Hepatic stellate cell (primary cell): ENCODE results near the gene SYPL1.

Experiments used
- DNase-seq: peaks from one replicate; pipeline ENCODE4 v3.0.0; 2011; ENCODE audit warnings: low spot score

The SYPL1 gene

GRCh38 chr7:106092204-106092603 lies 19.9 kb downstream of the SYPL1 start:
- DNase-seq, result no peak

DNA sequence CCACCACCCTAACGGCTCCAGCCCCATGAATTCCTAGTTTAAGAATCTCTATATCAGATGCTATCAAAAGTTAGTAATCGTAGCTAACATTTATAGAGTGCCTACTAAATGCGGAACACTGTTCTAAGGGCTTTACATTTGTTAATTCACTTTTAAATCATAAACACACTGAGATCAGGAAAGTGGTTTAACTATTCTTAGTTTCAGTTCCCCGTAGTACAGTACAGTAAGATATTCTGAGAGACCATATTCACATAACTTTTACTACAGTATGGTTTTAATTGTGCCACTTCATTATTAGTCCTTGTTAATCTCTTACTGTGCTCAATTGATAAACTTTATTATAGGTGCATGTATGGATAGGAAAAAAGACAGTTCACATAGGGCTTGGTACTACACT lies 22.5 kb downstream of the SYPL1 start:
- DNase-seq, result no peak

DNA sequence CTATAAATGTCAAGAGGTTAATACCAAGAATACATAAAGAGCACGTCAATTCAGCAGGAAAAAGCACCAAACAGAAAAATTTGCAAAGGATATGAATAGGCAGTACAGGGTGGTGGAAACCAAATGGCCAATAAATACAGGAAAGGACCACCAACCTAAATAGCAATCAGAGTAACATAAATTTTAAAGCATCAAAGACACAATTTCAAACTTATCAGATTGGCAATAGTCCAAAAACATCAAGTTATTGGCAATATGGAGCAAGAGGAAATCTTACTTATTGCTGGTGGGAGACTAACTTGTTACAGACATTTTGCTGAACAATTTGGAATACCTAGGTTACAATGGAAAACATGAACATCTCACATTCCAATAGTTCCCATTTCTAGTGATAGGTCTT lies 24.1 kb downstream of the SYPL1 start:
- DNase-seq, result no peak

GRCh38 chr7:106086062-106086461 lies 26.1 kb downstream of the SYPL1 start:
- no peak for DNase-seq

GRCh38 chr7:106085015-106085414 lies 27.1 kb downstream of the SYPL1 start:
- no peak for DNase-seq

GRCh38 chr7:106083717-106084116 lies 28.4 kb downstream of the SYPL1 start:
- DNase-seq, result no peak

DNA sequence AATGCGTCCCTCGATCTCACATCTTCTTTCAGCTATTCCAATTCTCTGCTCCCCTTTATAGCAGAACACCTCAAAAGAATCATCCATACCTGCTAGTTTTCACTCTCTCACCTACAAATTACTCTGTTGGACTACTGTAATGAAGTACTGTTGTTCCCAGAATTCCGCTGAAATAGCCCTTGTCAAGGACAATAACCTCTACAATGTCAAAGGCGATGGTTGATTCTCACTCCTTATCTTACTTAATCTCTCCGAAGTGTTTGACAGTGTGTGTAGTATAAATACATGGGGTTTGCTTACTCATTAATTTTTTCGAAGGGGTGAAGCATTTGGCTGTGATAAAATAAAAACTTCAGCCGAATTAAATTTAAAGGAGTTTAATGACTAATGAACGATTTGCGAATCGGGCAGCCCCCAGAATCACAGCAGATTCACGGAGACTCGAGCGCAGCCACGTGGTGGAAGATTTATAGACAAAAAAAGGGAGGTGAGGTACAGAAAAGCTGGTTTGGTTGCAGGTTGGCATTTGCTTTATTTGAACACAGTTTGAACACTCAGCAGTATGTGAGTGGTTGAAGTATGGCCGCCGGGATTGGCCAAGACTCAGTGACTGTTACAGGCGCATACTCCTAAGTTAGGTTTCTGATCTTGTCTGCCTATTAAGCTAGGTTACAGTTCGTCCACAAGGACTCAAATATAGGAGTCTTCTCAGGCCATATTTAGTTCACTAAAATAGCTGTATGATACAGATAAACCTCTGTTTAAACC lies 29.8 kb downstream of the SYPL1 start:
- no peak for DNase-seq

- DNase-seq, result no peak
Measured at GRCh38 chr7:106080300-106080987, 31.7 kb downstream of the SYPL1 start.

- no peak for DNase-seq
Measured at GRCh38 chr7:106076537-106076936, 35.6 kb downstream of the SYPL1 start.

GRCh38 chr7:106075937-106076336 lies 36.2 kb downstream of the SYPL1 start:
- DNase-seq, result no peak

- DNase-seq, result no peak
Measured at GRCh38 chr7:106074257-106074656, 37.9 kb downstream of the SYPL1 start.

DNA sequence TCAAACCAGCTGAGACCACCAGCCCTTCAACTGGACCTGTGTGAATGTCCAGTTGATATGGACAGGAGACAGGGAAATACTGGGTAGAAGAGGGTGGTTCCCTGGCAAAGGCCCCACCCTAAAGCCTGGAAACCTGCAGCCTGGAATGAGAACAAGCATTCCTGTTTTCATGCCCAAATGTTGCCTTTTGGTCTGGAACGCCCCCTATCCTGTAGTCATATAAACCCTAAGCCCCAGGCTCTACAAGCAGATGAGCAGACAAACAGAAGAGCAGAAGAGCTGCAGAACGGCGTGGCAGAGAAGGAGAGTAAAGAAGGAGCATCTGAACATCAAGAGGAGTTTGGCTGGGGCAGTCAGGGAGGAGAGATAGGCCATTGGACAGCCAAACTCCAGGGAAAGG lies 38.4 kb downstream of the SYPL1 start:
- no peak for DNase-seq

DNA sequence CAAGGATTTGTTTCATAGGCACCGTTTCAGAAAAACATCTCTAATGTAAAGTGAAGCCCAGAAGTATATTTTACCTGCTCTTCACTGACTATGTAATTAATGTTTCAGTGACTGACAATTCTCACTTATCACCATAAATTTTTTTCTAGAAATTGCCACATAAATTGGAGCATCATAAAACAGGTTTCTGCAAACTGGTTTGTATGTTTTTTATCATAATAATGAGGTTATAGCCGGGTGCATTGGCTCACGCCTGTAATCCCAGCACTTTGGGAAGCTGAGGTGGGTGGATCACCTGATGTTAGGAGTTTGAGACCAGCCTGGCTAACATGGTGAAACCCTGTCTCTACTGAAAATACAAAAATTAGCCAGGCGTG lies 39.4 kb downstream of the SYPL1 start:
- DNase-seq, result no peak

- DNase-seq, result no peak
Measured at GRCh38 chr7:106071999-106072714, 40.0 kb downstream of the SYPL1 start.

DNA sequence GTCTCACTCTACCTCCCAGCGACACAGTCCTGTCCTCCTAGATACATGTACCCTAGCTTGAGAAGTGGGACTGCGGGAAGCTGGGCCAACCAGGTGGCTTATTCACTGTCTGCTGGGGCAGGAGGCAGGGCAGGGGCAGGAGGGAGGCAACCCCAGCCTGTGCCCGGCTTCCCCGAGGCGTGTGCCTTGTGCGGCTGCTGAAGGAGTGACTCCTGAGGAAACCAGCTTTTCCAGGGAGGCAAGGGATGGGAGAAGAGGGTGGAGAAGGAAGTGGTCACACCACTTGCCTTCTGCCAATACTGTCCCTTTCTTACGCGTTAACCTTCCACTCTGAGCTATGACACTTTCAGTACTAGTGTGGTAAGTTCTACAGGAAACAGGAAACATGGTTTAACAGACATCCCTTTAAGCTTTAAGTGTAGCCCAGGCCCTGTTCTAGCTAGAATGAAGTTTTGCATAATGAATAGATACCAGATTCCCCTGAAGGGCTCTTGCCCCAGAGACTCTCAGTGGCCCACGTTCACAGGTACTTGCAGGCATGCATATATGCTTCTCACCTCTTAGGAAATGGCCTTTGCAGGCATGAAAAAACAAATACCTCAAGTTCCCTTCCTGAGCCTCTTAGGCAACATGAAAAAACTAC lies 40.6 kb downstream of the SYPL1 start:
- DNase-seq, result no peak

DNA sequence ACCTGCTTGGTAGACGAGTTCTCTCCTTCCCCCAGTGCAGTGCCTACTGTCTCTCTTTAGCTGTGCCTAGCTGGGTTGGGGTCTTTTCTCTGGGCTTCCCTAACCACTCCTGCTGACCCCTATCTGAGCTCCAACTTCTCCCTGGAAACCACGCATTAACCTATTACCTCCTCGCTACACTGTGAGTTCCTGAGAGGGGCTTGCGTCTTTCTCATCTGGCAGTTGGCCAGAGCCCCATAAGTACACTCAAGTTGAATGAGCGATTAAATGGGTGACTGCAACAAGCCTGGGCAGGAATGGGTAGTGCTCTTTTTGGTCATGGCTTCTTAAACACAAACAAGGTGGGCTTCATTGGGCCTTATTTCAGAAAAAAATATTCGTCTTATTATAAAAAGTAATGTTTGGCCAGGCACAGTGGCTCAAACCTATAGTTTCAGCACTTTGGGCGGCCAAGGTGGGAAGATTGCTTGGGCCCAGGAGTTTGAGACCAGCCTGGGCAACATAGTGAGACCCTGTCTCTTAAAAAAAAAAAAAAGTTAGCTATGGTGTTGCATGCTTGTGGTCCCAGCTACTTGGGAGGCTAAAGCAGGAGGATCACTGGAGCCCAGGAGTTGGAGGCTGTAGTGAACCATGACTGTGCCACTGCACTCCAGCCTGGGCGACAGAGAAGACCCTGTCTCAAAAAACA lies 41.4 kb downstream of the SYPL1 start:
- DNase-seq, result no peak

- DNase-seq, result no peak
Measured at GRCh38 chr7:106070201-106070551, 41.9 kb downstream of the SYPL1 start.

DNA sequence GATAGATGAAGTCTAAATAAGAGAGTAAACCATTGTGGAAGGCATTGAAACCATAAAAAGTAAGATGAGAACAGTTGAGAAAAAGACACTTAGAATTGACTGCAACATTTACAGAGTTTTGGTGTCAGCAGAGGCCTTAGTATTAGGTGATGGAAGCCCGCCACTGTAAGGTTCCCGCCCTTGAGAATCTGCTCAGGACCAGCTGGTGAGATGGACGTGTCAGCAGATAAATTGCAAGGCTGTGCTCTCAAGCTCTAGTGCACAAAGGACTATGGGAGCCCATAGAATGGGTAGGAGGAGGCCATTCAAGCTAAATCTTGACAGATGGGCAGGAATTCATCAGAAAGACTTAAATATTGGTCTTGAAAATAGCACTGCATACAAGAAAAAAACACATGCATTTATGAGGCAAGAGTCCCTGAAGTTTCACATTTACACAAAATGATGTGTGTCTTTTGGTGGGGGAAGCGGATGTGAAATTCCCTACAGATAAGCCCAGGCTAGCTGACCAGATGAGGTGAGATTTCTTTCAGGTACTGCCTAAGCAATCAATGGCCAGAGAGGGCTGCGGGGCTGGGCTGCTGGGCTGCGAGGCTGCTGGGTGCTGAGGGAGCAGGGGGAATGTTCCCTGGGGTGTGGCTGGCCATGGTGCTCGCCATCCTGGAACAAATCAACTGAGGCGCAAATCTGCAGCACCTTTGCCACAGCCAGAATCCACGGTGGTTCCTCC lies 42.5 kb downstream of the SYPL1 start:
- no peak for DNase-seq

DNA sequence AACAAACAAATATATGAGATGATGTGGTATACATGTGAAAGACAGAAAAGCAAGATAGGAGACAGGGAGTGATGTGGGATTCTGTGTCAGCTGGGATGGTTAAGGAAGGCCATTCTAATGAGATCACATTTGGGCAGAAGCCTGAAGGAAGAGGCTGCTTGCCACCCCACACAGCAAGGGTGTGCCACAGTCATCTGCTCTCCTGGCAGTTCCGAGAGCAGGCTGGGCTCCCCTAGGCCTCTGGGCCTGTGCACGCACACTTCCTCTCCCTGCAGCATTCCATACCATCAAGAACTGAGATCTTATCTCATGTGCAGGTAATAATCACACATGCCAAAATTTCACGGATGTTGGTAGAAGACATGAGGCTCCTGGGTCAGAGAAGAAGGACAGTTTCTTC lies 43.1 kb downstream of the SYPL1 start:
- DNase-seq, result no peak

DNA sequence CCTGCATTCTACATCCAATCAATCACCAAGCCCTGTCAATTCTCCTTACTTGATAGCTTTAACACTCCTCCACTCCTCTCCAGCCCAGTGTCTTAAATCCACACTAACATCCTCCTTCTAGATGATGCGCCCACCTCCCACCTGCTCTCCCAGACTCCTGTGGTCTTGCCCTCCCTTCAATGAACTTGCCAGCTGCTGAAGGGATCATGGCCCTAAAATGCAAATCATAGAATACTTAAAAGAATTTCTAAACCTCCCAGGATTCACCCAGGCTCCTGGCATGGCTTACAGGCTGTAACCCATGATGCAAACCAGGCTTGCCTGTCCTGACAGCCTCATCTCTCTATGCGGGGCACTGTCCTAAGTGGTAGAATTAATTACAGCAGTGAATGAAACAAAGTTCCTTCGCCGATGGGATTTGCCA lies 43.6 kb downstream of the SYPL1 start:
- no peak for DNase-seq

DNA sequence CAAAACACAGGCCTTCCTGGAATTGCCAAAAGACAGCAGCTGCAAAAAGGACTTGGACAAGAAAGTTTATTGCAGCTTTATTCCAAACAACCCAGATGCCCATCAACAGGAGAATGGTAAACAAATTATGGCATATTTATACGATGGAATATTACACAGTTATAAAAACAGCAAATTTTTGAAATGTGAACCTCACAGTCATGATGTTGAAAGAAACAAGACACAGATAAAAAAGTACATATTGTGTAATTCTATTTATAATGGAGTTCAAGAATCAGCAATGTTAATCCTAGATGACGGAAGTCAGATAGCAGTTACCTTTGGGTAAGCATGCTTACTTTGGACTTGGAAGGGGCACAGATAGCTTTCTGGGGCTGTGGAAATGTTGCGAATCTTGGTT lies 44.4 kb downstream of the SYPL1 start:
- no peak for DNase-seq
